ENCODE results near the gene NID1. TPM values are rescaled to one million over a fixed set of nuclear protein-coding genes. Genes with fewer than 3 reads are reported as not detected.
"Not testable (repeated sequence)": the region's sequence is repeated elsewhere in the genome, so short reads cannot be mapped to it uniquely, and the experiment has no call there.

NID1 gene
- total RNA-seq, 1 donor from 2014 or later: 0.61 TPM

- Mint-ChIP-seq H3K4me3 (no peak overlapping the region), H3K9me3 (no peaks in the 10 kb centered on the region), H3K36me3 (ENCODE audit: low read depth) (no peaks in the 10 kb centered on the region), H3K27me3 (peaks cover 12% of the 10 kb centered on the region), H3K4me1 (no peaks in the 10 kb centered on the region), H3K27ac (no peak overlapping the region)
- no peak for DNase-seq
- intact Hi-C loops (cut with micrococcal nuclease): no loop called here
These were observed 44.3 kb downstream of the NID1 start for GRCh38 chr1:236020359-236021219.

GRCh38 chr1:236018885-236019453, 45.9 kb downstream of the NID1 start:
- H3K36me3 Mint-ChIP-seq (ENCODE audit: low read depth): no peaks in the 10 kb centered on the region
- no peak overlapping the region for H3K27ac Mint-ChIP-seq
- no peak overlapping the region for H3K4me3 Mint-ChIP-seq
- peaks cover 12% of the 10 kb centered on the region for H3K27me3 Mint-ChIP-seq
- intact Hi-C loops (cut with micrococcal nuclease): no loop called here
- H3K9me3 Mint-ChIP-seq: no peaks in the 10 kb centered on the region
- no peak for DNase-seq
- H3K4me1 Mint-ChIP-seq: no peaks in the 10 kb centered on the region

DNA sequence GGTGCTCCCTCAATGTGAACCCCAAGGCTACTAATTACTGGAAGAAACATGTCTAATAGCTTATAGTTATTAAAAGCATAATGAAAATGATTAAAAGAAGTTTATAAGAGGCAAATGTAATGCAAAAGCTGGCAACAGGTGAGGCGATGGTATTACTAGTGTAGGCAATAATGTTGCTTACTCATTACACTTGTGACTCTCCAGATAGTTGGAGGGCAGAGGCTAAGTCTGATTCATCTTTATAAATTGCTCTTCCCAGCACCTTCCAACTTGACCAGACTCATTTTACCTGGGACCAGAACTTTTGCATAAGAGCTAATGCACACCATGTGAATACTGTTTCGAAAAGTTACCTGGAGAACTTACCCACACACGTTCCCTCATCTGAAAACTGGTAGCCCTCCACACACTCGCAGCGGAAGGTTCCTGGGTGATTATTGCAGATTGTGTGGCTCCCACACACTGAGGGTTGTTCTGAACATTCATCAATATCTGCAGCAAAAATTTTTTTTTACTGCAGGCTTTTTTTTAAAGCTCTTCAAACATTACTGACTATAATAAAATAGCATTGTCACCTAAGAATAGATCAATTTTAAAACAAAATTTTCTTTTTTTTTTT, 48.0 kb downstream of the NID1 start:
- DNase-seq: no peak
- H3K27ac Mint-ChIP-seq: no peak overlapping the region
- no peak overlapping the region for H3K4me3 Mint-ChIP-seq
- H3K4me1 Mint-ChIP-seq: no peaks in the 10 kb centered on the region
- no peaks in the 10 kb centered on the region for H3K36me3 Mint-ChIP-seq (ENCODE audit: low read depth)
- H3K27me3 Mint-ChIP-seq: peaks cover 12% of the 10 kb centered on the region
- intact Hi-C loops (cut with micrococcal nuclease): no loop called here
- no peaks in the 10 kb centered on the region for H3K9me3 Mint-ChIP-seq

GRCh38 chr1:236016083-236016482, 48.8 kb downstream of the NID1 start:
- H3K27me3 Mint-ChIP-seq: peaks cover 12% of the 10 kb centered on the region
- no peak overlapping the region for H3K27ac Mint-ChIP-seq
- H3K36me3 Mint-ChIP-seq (ENCODE audit: low read depth): no peaks in the 10 kb centered on the region
- DNase-seq: no peak
- intact Hi-C loops (cut with micrococcal nuclease): no loop called here
- no peaks in the 10 kb centered on the region for H3K4me1 Mint-ChIP-seq
- no peak overlapping the region for H3K4me3 Mint-ChIP-seq
- H3K9me3 Mint-ChIP-seq: no peaks in the 10 kb centered on the region

DNA sequence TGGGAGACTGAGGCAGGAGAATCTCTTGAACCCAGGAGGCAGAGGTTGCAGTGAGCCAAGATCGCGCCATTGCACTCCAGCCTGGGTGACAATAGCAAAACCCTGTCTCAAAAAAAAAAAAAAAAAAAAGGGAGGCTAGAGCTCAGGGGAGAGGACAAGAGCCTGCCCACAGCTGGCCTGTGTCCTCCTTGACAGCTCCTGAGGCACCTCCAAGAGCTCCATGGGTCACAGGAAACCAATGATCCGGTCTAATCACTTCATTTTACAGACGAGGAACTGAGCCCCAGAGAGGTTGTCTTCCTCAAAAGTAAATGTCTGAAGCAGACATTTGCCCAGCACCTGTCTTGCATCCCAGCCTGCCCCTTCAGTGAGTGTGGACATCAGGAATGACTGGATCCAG, 49.4 kb downstream of the NID1 start:
- intact Hi-C loops (cut with micrococcal nuclease): no loop called here
- Mint-ChIP-seq H3K27me3 (peaks cover 10% of the 10 kb centered on the region), H3K4me1 (no peaks in the 10 kb centered on the region), H3K36me3 (ENCODE audit: low read depth) (no peaks in the 10 kb centered on the region), H3K4me3 (no peak overlapping the region), H3K9me3 (no peaks in the 10 kb centered on the region), H3K27ac (no peak overlapping the region)
- no peak for DNase-seq

GRCh38 chr1:236013330-236013729, 51.6 kb downstream of the NID1 start:
- no peak overlapping the region for H3K4me3 Mint-ChIP-seq
- no peaks in the 10 kb centered on the region for H3K36me3 Mint-ChIP-seq (ENCODE audit: low read depth)
- no peak for DNase-seq
- no peaks in the 10 kb centered on the region for H3K4me1 Mint-ChIP-seq
- H3K27me3 Mint-ChIP-seq: peaks cover 6% of the 10 kb centered on the region
- no peaks in the 10 kb centered on the region for H3K9me3 Mint-ChIP-seq
- intact Hi-C loops (cut with micrococcal nuclease): no loop called here
- no peak overlapping the region for H3K27ac Mint-ChIP-seq

GRCh38 chr1:236011641-236012040, 53.2 kb downstream of the NID1 start:
- intact Hi-C loops (cut with micrococcal nuclease): no loop called here
- no peaks in the 10 kb centered on the region for H3K4me1 Mint-ChIP-seq

GRCh38 chr1:236010443-236010842, 54.4 kb downstream of the NID1 start:
- Mint-ChIP-seq H3K27me3 (no peaks in the 10 kb centered on the region), H3K4me3 (no peak overlapping the region), H3K36me3 (ENCODE audit: low read depth) (no peaks in the 10 kb centered on the region), H3K27ac (no peak overlapping the region), H3K4me1 (no peaks in the 10 kb centered on the region), H3K9me3 (no peaks in the 10 kb centered on the region)
- intact Hi-C loops (cut with micrococcal nuclease): no loop called here
- DNase-seq: no peak

More at GRCh38 chr1:236011641-236012040, 53.2 kb downstream of the NID1 start:
- Mint-ChIP-seq H3K27me3 (peaks cover 3% of the 10 kb centered on the region), H3K9me3 (no peaks in the 10 kb centered on the region), H3K4me3 (no peak overlapping the region), H3K27ac (no peak overlapping the region), H3K36me3 (ENCODE audit: low read depth) (no peaks in the 10 kb centered on the region)
- DNase-seq: no peak

DNA sequence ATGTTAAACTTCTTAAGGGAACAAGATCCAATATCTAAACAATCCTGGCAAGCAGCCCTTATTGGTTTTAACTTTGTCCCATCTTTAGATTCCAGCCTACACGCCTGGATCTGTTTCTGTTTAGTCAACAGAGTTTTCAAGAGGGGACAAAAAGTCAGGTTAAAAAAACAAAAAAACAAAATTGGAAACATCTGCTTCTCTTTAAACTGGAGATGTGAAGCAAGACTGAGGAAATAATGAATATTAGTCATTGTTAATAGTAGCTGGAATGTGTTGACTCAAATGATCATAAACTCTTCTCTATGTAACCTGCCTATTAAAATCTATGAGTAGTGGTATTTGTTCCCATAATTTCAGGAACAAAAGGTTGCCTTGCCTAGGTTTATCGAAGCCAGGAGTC, 55.0 kb downstream of the NID1 start:
- Mint-ChIP-seq H3K27ac (no peak overlapping the region), H3K36me3 (ENCODE audit: low read depth) (no peaks in the 10 kb centered on the region), H3K27me3 (no peaks in the 10 kb centered on the region), H3K4me3 (no peak overlapping the region), H3K4me1 (peaks cover 2% of the 10 kb centered on the region), H3K9me3 (no peaks in the 10 kb centered on the region)
- intact Hi-C loops (cut with micrococcal nuclease): loop anchor here (10.0 kb wide), 1 partner anchor 385 kb away; the partner anchor contains the start of gene EDARADD
- DNase-seq: no peak

GRCh38 chr1:236009191-236009590, 55.7 kb downstream of the NID1 start:
- Mint-ChIP-seq H3K9me3 (no peaks in the 10 kb centered on the region), H3K4me3 (no peak overlapping the region), H3K27me3 (no peaks in the 10 kb centered on the region), H3K4me1 (peaks cover 4% of the 10 kb centered on the region), H3K36me3 (ENCODE audit: low read depth) (no peaks in the 10 kb centered on the region), H3K27ac (no peak overlapping the region)
- intact Hi-C loops (cut with micrococcal nuclease): loop anchor here (10.0 kb wide), 1 partner anchor 386 kb away; the partner anchor contains the start of gene EDARADD
- DNase-seq: no peak

- Mint-ChIP-seq H3K27ac (no peak overlapping the region), H3K27me3 (no peaks in the 10 kb centered on the region)
- intact Hi-C loops (cut with micrococcal nuclease): loop anchor here (10.0 kb wide), 1 partner anchor 387 kb away; the partner anchor contains the start of gene EDARADD
These were observed 57.1 kb downstream of the NID1 start for GRCh38 chr1:236007781-236008180.

GRCh38 chr1:236003058-236003457, 61.8 kb downstream of the NID1 start:
- H3K4me1 Mint-ChIP-seq: peaks cover 48% of the 10 kb centered on the region
- not testable (repeated sequence) for H3K4me3 Mint-ChIP-seq; H3K27me3 Mint-ChIP-seq; H3K9me3 Mint-ChIP-seq; H3K27ac Mint-ChIP-seq; DNase-seq; H3K36me3 Mint-ChIP-seq (ENCODE audit: low read depth)
- intact Hi-C loops (cut with micrococcal nuclease): loop anchor here (10.0 kb wide), 1 partner anchor 392 kb away; the partner anchor contains the start of gene EDARADD

More at GRCh38 chr1:236007781-236008180, 57.1 kb downstream of the NID1 start:
- Mint-ChIP-seq H3K9me3 (no peaks in the 10 kb centered on the region), H3K4me1 (peaks cover 12% of the 10 kb centered on the region), H3K36me3 (ENCODE audit: low read depth) (no peaks in the 10 kb centered on the region), H3K4me3 (no peak overlapping the region)
- no peak for DNase-seq

- peaks cover 51% of the 10 kb centered on the region for H3K4me1 Mint-ChIP-seq
- no peak overlapping the region for H3K27ac Mint-ChIP-seq
- no peak overlapping the region for H3K4me3 Mint-ChIP-seq
- no peaks in the 10 kb centered on the region for H3K27me3 Mint-ChIP-seq
- peaks cover 3% of the 10 kb centered on the region for H3K9me3 Mint-ChIP-seq
- intact Hi-C loops (cut with micrococcal nuclease): loop anchor here (10.0 kb wide), 1 partner anchor 392 kb away; the partner anchor contains the start of gene EDARADD
- no peak for DNase-seq
- H3K36me3 Mint-ChIP-seq (ENCODE audit: low read depth): peaks cover 9% of the 10 kb centered on the region
These were observed 62.3 kb downstream of the NID1 start for GRCh38 chr1:236002572-236002971.

GRCh38 chr1:236002025-236002390, 62.9 kb downstream of the NID1 start:
- no peak overlapping the region for H3K27ac Mint-ChIP-seq
- H3K4me3 Mint-ChIP-seq: no peak overlapping the region
- intact Hi-C loops (cut with micrococcal nuclease): loop anchor here (10.0 kb wide), 1 partner anchor 393 kb away; the partner anchor contains the start of gene EDARADD
- no peaks in the 10 kb centered on the region for H3K27me3 Mint-ChIP-seq
- H3K36me3 Mint-ChIP-seq (ENCODE audit: low read depth): peaks cover 9% of the 10 kb centered on the region
- no peak for DNase-seq
- H3K9me3 Mint-ChIP-seq: peaks cover 3% of the 10 kb centered on the region
- peaks cover 53% of the 10 kb centered on the region for H3K4me1 Mint-ChIP-seq
